ENCODE data around the gene ADAMTSL1. TPM values are rescaled to one million over a fixed set of nuclear protein-coding genes. Genes with fewer than 3 reads are reported as not detected.

ADAMTSL1 gene
- polyA plus RNA-seq, 2 of the 4 experiments (the other 2 are of a cell fraction) = 0.03 TPM; not detected in 1

- CTCF ChIA-PET = no interaction called here
- Histone ChIP-seq H3K4me1 (no peaks in the 10 kb centered on the region), H3K4me3 (no peak overlapping the region), H3K4me2 (no peak overlapping the region), H3K27ac (no peak overlapping the region), H3K9me3 (no peaks in the 10 kb centered on the region; the same call in 2 of the 3 replicates)
- DNase-seq (ENCODE audit: low read depth in 1 of 2, low spot score in 1 of 2) (no peak), FAIRE-seq (no peak), ATAC-seq (no peak)
- TF ChIP-seq BHLHE40 (IDR thresholded peaks at IDR 0.05; ENCODE audit: low read depth, low read length) (no peak), CBX2 (IDR thresholded peaks at IDR 0.05; ENCODE audit: borderline replicate concordance, low read depth) (no peak), FOSB (CRISPR knock-in tag; IDR thresholded peaks at IDR 0.05) (no peak), ELK1 (IDR thresholded peaks at IDR 0.05; ENCODE audit: low read depth, low read length) (no peak), CHD4 (IDR thresholded peaks at IDR 0.05; ENCODE audit: borderline replicate concordance) (no peak), ZC3H11A (IDR thresholded peaks at IDR 0.05) (no peak), FOXS1 (CRISPR knock-in tag; IDR thresholded peaks at IDR 0.05) (no peak), HDAC2 (IDR thresholded peaks at IDR 0.05) (no peak), GATA3 (IDR thresholded peaks at IDR 0.05; ENCODE audit: borderline replicate concordance) (no peak), KDM5A (IDR thresholded peaks at IDR 0.05) (no peak), USF2 (IDR thresholded peaks at IDR 0.05) (no peak), EHMT2 (IDR thresholded peaks at IDR 0.05; ENCODE audit: low read depth) (no peak), MAZ (IDR thresholded peaks at IDR 0.05; ENCODE audit: borderline replicate concordance, low read depth, low read length) (no peak), RARB (CRISPR knock-in tag; IDR thresholded peaks at IDR 0.05) (no peak)
- TF ChIP-seq, protein P1, sequence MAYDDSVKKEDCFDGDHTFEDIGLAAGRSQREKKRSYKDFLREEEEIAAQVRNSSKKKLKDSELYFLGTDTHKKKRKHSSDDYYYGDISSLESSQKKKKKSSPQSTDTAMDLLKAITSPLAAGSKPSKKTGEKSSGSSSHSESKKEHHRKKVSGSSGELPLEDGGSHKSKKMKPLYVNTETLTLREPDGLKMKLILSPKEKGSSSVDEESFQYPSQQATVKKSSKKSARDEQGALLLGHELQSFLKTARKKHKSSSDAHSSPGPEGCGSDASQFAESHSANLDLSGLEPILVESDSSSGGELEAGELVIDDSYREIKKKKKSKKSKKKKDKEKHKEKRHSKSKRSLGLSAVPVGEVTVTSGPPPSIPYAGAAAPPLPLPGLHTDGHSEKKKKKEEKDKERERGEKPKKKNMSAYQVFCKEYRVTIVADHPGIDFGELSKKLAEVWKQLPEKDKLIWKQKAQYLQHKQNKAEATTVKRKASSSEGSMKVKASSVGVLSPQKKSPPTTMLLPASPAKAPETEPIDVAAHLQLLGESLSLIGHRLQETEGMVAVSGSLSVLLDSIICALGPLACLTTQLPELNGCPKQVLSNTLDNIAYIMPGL (CRISPR knock-in tag; IDR thresholded peaks at IDR 0.05; ENCODE audit: borderline replicate concordance) = no peak
- POLR2A ChIA-PET = no interaction called here
- 14% methylated on average over 4 of the region's 4 CpGs for WGBS (ENCODE audit: missing lambda C conversion rate)
Measured at GRCh38 chr9:18568973-18569372, 95.0 kb downstream of the ADAMTSL1 start.

- H3K4me1 ChIP-seq = no peaks in the 10 kb centered on the region
- WGBS (ENCODE audit: missing lambda C conversion rate) = 11% methylated on average over 3 of the region's 3 CpGs
- ATAC-seq (no peak), FAIRE-seq (no peak), DNase-seq (ENCODE audit: low read depth in 1 of 2, low spot score in 1 of 2) (no peak)
- no peak overlapping the region for H3K27ac ChIP-seq
- ChIA-PET CTCF (no interaction called here), POLR2A (no interaction called here)
- H3K4me3 ChIP-seq = no peak overlapping the region
- TF ChIP-seq CBX2 (IDR thresholded peaks at IDR 0.05; ENCODE audit: borderline replicate concordance, low read depth) (no peak), JUNB (IDR thresholded peaks at IDR 0.05) (no peak), RARB (CRISPR knock-in tag; IDR thresholded peaks at IDR 0.05) (no peak), MYC (IDR thresholded peaks at IDR 0.05; ENCODE audit: borderline replicate concordance, low read length) (no peak), HOXB5 (CRISPR knock-in tag; IDR thresholded peaks at IDR 0.05) (no peak), CHD2 (IDR thresholded peaks at IDR 0.05; ENCODE audit: low read length, partially characterized antibody) (no peak), RNF2 (IDR thresholded peaks at IDR 0.05; ENCODE audit: borderline replicate concordance, low read depth) (no peak), RAD21 (conservative IDR thresholded peaks at IDR 0.05 in 1 of 2, IDR thresholded peaks at IDR 0.05 in 1 of 2) (no peak), PBX3 (IDR thresholded peaks at IDR 0.05) (no peak), FOSL2 (IDR thresholded peaks at IDR 0.05) (no peak), FOSL2 (CRISPR knock-in tag; IDR thresholded peaks at IDR 0.05) (no peak), ZNF302 (CRISPR knock-in tag; IDR thresholded peaks at IDR 0.05) (no peak), BCL3 (IDR thresholded peaks at IDR 0.05) (no peak), MAX (IDR thresholded peaks at IDR 0.05) (no peak), EHF (CRISPR knock-in tag; IDR thresholded peaks at IDR 0.05) (no peak), ELK1 (IDR thresholded peaks at IDR 0.05; ENCODE audit: low read depth, low read length) (no peak), CEBPB (IDR thresholded peaks at IDR 0.05) (no peak)
- TF ChIP-seq, protein P2, sequence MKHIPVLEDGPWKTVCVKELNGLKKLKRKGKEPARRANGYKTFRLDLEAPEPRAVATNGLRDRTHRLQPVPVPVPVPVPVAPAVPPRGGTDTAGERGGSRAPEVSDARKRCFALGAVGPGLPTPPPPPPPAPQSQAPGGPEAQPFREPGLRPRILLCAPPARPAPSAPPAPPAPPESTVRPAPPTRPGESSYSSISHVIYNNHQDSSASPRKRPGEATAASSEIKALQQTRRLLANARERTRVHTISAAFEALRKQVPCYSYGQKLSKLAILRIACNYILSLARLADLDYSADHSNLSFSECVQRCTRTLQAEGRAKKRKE (CRISPR knock-in tag; IDR thresholded peaks at IDR 0.05; ENCODE audit: low read depth) = no peak
- H3K9me3 ChIP-seq = no peaks in the 10 kb centered on the region
- no peak overlapping the region for H3K4me2 ChIP-seq
Measured at GRCh38 chr9:18569941-18570630, 96.1 kb downstream of the ADAMTSL1 start.
